ENCODE data around the gene FKBP10. TPM values are rescaled to one million over a fixed set of nuclear protein-coding genes. Genes with fewer than 3 reads are reported as not detected.

Gene FKBP10
- total RNA-seq, 2 experiments from 2014 or later = not detected

DNA sequence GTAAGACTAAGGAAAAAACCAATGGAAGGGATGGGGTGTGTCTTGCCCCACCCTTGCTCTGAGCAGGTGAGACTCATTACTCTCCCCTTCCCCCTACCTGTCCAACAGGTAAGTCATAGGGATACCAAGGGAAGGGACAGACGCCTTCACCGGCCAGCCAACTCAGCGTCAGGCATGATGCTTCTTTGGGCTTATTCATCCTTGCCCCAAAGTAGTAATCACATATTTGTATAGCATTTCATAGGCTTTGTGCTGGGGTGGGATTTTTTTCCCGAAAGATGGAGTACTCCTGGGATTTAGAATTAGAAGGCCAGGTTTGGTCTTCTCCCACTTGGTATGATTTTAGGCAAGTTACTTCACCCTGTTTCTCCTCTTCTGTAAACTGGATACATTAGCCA is 25.8 kb upstream of the FKBP10 start:
- CTCF ChIA-PET = interaction anchor here (0.9 to 3.2 kb wide), 10 partner anchors 9 to 131 kb away, joined by 3 to 14 read pairs (median 4); partner anchors contain the start of gene P3H4
- H3K4me1 Mint-ChIP-seq = peaks cover 22% of the 10 kb centered on the region
- H3K4me3 Mint-ChIP-seq = peak overlapping the region; percentile 44
- no peak overlapping the region for H3K27ac Mint-ChIP-seq
- no peak for DNase-seq
- no peaks in the 10 kb centered on the region for H3K36me3 Mint-ChIP-seq (ENCODE audit: low read depth)
- H3K27me3 Mint-ChIP-seq = peaks cover 42% of the 10 kb centered on the region
- H3K9me3 Mint-ChIP-seq = no peaks in the 10 kb centered on the region
- POLR2A ChIA-PET = interaction anchor here (0.8 to 0.9 kb wide), 2 partner anchors 9 to 98 kb away, joined by 3 to 4 read pairs; partner anchors contain the start of gene EIF1

DNA sequence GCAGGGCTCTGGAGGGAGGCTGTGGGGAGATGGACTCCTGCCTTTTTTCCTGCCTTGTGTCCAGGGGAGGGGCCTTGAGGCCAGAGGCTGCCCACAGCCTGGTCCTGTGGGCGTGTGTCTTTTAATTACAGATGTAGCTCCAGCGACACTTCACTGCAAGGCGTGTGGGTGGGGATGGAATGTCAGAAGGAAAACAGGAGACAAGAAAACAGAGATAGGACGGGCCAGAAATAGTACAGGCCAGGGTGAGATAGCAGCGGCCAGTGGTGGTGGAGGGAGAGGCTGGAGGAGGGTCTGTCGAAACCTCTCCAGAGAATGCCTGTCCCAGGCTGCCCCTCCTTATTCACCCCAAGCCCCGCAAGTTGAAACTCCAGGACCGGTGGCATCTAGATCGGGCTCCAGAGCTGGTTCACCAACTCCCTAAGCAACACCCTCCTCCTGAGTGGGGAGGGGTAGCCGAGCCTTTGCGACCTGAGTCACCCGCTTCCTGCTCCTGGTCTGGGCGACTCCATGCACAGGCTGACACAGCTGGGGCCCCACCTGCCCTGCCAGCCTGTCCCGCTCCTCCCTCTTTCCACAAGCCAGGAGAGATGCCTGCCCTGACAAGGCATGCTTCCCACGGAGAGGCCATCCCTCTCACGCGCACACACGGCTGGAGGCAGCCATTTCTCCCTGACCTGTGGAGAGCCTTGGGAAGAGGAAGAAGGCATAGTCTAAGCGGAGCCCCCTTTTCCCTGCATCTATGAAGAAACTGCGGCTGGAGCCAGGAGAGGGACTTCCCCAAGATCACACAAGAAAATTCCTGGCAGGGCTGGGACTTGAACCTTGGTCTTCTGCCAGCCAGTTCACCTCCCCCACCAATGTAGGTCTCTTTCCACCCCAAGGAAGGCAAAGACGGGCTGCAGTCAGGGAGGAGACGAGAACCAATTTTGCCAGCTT is 19.7 kb upstream of the FKBP10 start:
- ChIA-PET CTCF (no interaction called here), POLR2A (no interaction called here)
- no peak for DNase-seq

DNA sequence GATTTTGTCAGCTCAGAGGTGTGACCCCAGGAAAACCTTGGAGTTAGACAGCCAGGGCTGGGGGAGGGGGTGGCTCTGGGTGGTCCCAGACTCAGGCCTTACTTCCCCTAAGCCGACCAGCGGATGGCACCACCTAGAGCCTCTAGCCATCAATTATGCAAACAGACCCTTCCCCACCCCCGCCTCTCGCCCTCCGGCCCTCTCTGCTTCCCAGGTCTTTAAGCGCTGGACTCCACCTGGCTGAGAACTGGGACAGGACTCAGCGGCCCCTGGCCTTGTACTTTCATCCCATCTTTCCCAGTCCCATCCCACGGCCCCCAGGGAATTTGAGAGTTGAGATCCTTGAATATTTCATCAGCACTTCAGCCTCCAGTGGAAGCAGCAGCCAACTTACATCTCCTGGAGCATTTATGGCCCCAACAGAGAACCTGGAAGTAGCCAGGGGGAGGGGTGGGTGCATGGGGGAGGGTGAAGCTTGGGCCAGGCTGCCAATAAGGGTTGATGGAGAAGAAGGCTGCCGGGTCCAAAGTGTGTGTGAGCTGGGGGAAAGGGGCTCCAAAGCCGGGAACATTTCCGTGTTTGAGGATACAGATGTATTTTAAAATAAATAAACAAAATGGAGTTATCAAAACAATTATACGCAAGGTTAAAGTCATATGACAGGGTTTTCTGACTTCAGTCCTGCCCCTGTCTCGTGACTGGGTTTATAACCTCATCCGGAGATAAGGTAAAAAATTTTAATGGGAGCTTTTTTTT is 18.8 kb upstream of the FKBP10 start:
- H3K27me3 Mint-ChIP-seq = peaks cover 9% of the 10 kb centered on the region
- peaks cover 2% of the 10 kb centered on the region for H3K4me1 Mint-ChIP-seq
- no peaks in the 10 kb centered on the region for H3K9me3 Mint-ChIP-seq
- no peak overlapping the region for H3K4me3 Mint-ChIP-seq
- H3K36me3 Mint-ChIP-seq (ENCODE audit: low read depth) = no peaks in the 10 kb centered on the region
- ChIA-PET POLR2A (no interaction called here), CTCF (interaction anchor here (0.6 to 1.0 kb wide), 2 partner anchors 57 to 64 kb away, joined by 3 read pairs; no protein-coding TSS in a partner anchor)
- no peak overlapping the region for H3K27ac Mint-ChIP-seq
- DNase-seq = no peak

More for the DNA sequence above, 19.7 kb upstream of the FKBP10 start:
- no peak overlapping the region for H3K27ac Mint-ChIP-seq
- H3K4me3 Mint-ChIP-seq = no peak overlapping the region
- peaks cover 12% of the 10 kb centered on the region for H3K27me3 Mint-ChIP-seq
- peaks cover 5% of the 10 kb centered on the region for H3K4me1 Mint-ChIP-seq
- H3K9me3 Mint-ChIP-seq = no peaks in the 10 kb centered on the region
- H3K36me3 Mint-ChIP-seq (ENCODE audit: low read depth) = no peaks in the 10 kb centered on the region

- CTCF ChIA-PET = interaction anchor here (0.6 to 1.0 kb wide), 3 partner anchors 57 to 65 kb away, joined by 3 read pairs; no protein-coding TSS in a partner anchor
These were observed 18.2 kb upstream of the FKBP10 start for GRCh38 chr17:41794540-41794975.

DNA sequence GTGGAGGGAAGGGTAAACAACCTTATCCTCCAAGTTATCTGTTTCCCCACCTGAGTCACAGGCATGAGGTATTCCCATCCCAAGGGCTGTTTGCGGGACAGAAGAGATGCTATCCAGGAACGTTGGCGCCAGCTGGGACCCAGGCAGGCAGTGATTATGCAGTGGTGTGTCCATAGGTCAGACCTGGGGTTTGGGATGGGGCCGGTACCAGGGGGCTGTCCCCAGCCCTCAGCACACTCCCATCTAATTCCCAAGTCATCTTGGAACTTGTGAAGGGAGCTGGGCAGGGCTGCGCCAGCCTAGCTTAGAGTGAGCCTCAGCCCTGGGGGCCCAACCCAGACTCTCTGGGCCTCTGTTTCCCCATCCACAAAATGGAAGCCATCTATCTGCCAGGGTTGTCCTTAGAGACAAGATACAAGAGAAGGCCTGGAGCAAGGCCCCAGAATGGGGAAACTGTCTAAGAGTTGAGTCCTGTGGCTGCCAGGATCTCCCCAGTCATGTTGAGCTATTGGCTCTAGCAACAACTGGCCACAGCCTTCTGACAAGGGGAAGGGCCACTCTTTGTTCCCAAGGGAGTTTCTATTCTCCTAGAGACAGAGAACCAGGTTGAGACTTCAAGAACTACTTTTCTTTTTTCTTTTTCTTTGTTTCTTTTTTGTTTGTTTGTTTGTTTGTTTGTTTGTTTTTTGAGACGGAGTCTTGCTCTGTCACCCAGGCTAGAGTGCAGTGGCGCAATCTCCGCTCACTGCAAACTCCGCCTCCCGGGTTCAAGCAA is 16.5 kb upstream of the FKBP10 start:
- no peak overlapping the region for H3K4me3 Mint-ChIP-seq
- peaks cover 1% of the 10 kb centered on the region for H3K27me3 Mint-ChIP-seq
- POLR2A ChIA-PET = interaction anchor here (0.7 to 1.0 kb wide), 2 partner anchors 10 to 54 kb away, joined by 3 read pairs; partner anchors contain the start of gene JUP
- CTCF ChIA-PET = interaction anchor here (2.4 kb wide), 1 partner anchor 15 kb away, joined by 7 read pairs; the partner anchor contains the start of gene P3H4
- no peaks in the 10 kb centered on the region for H3K9me3 Mint-ChIP-seq
- DNase-seq = no peak
- no peaks in the 10 kb centered on the region for H3K36me3 Mint-ChIP-seq (ENCODE audit: low read depth)
- peaks cover 5% of the 10 kb centered on the region for H3K4me1 Mint-ChIP-seq
- no peak overlapping the region for H3K27ac Mint-ChIP-seq

More at GRCh38 chr17:41794540-41794975, 18.2 kb upstream of the FKBP10 start:
- H3K4me1 Mint-ChIP-seq = peaks cover 2% of the 10 kb centered on the region
- no peak overlapping the region for H3K4me3 Mint-ChIP-seq
- no peaks in the 10 kb centered on the region for H3K9me3 Mint-ChIP-seq
- peaks cover 5% of the 10 kb centered on the region for H3K27me3 Mint-ChIP-seq
- no peak overlapping the region for H3K27ac Mint-ChIP-seq
- DNase-seq = no peak
- H3K36me3 Mint-ChIP-seq (ENCODE audit: low read depth) = no peaks in the 10 kb centered on the region
- POLR2A ChIA-PET = no interaction called here

- DNase-seq = no peak
- Mint-ChIP-seq H3K27ac (no peak overlapping the region), H3K9me3 (no peaks in the 10 kb centered on the region), H3K4me3 (no peak overlapping the region), H3K36me3 (ENCODE audit: low read depth) (no peaks in the 10 kb centered on the region), H3K27me3 (no peaks in the 10 kb centered on the region), H3K4me1 (peaks cover 9% of the 10 kb centered on the region)
- CTCF ChIA-PET = interaction anchor here (1.0 to 2.4 kb wide), 2 partner anchors 11 to 14 kb away, joined by 3 to 7 read pairs; partner anchors contain the start of genes JUP and P3H4
- POLR2A ChIA-PET = no interaction called here
These were observed 15.4 kb upstream of the FKBP10 start for GRCh38 chr17:41797377-41797776.

DNA sequence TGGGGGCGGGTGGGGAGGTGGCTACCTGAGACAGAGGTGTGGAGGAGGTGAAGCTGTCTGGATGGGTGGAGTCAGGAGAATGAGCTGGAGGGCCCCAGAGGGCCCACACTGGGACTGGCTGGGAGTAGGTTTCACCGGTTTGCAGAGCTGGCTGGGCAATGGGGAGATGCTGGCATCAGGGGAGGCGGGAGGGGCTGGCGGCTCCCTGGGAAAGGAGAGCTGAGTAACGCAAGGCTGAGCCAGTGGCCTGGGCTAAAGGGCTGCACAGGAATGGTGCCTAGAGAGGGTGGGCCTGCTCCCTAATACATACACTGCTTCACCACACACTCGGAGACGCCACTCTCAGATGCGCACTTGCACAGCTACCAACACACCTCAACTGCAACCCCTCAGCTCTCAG is 13.4 kb upstream of the FKBP10 start:
- Mint-ChIP-seq H3K27ac (no peak overlapping the region), H3K27me3 (no peaks in the 10 kb centered on the region), H3K36me3 (ENCODE audit: low read depth) (no peaks in the 10 kb centered on the region), H3K9me3 (no peaks in the 10 kb centered on the region), H3K4me1 (peaks cover 7% of the 10 kb centered on the region), H3K4me3 (no peak overlapping the region)
- DNase-seq = no peak
- ChIA-PET CTCF (interaction anchor here (1.0 to 1.4 kb wide), 2 partner anchors 14 to 62 kb away, joined by 3 read pairs; partner anchors contain the start of gene FKBP10), POLR2A (no interaction called here)

- Mint-ChIP-seq H3K36me3 (ENCODE audit: low read depth) (no peaks in the 10 kb centered on the region), H3K4me3 (no peak overlapping the region), H3K9me3 (no peaks in the 10 kb centered on the region), H3K4me1 (peaks cover 7% of the 10 kb centered on the region), H3K27ac (no peak overlapping the region), H3K27me3 (no peaks in the 10 kb centered on the region)
- no peak for DNase-seq
- ChIA-PET CTCF (interaction anchor here (0.6 to 2.9 kb wide), 12 partner anchors 10 to 479 kb away, joined by 3 to 23 read pairs (median 4); partner anchors contain the start of genes JUP and P3H4), POLR2A (interaction anchor here (1.0 kb wide), 1 partner anchor 12 kb away, joined by 3 read pairs; no protein-coding TSS in a partner anchor)
These were observed 12.0 kb upstream of the FKBP10 start for GRCh38 chr17:41800601-41801373.

- H3K4me1 Mint-ChIP-seq = peaks cover 7% of the 10 kb centered on the region
- no peak overlapping the region for H3K4me3 Mint-ChIP-seq
- H3K9me3 Mint-ChIP-seq = no peaks in the 10 kb centered on the region
- no peaks in the 10 kb centered on the region for H3K27me3 Mint-ChIP-seq
- DNase-seq = peak; percentile 76
- no peaks in the 10 kb centered on the region for H3K36me3 Mint-ChIP-seq (ENCODE audit: low read depth)
- CTCF ChIA-PET = interaction anchor here (0.6 to 2.9 kb wide), 19 partner anchors 9 to 1412 kb away, joined by 3 to 23 read pairs (median 4); partner anchors contain the start of genes HAP1, JUP and P3H4
- H3K27ac Mint-ChIP-seq = no peak overlapping the region
- POLR2A ChIA-PET = interaction anchor here (1.0 kb wide), 1 partner anchor 13 kb away, joined by 3 read pairs; no protein-coding TSS in a partner anchor
These were observed 11.2 kb upstream of the FKBP10 start for GRCh38 chr17:41801374-41802271.

DNA sequence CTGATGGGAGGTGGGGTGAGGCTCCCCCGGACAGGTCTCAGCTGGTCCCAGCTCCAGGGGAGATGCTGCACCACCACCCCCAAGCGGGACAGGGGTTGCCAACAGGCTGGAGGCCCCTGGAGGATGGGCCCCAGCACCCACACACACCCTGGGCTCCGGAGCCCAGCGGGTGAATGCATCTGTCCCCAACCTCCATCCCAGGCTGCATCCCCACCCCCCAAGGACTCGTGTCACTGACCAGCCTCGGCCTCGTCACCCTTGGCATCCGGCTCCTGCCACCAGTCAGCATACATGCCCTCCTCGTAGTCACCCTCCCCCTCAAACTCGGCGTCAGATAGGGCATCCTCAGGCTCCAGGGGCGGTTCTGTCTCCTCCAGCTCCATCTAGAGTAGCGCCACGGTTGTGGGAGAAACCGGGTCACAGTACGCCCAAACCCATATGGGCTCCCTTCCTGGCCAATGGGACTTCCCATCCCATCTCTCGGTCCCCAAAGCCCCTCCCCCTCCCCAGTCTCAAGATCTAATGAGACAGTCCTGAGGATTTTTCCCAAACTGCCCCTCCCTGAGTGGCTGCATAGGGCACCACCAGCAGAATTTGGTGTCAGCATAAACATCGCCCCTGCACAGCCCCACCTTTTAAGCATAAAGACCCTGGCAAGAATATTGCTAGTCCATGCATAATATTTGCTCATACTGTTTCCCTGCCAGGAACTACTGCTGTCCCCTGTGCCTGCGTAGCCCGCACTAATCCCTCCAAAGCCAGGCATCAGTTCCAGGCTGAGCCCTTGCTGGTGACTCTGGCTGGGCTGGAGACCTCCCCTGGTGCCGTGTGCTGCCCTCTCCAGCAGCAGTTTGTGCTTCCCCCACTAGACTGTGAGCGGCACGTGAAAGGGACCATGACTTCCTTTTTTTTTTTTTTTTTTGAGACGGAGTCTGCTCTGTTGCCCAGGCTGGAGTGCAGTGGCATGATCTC is 9.5 kb upstream of the FKBP10 start:
- no peak overlapping the region for H3K27ac Mint-ChIP-seq
- H3K27me3 Mint-ChIP-seq = no peaks in the 10 kb centered on the region
- DNase-seq = no peak
- ChIA-PET POLR2A (no interaction called here), CTCF (interaction anchor here (1.3 to 2.9 kb wide), 4 partner anchors 14 to 66 kb away, joined by 3 to 19 read pairs (median 16); partner anchors contain the start of gene JUP)
- H3K4me3 Mint-ChIP-seq = no peak overlapping the region
- peaks cover 7% of the 10 kb centered on the region for H3K4me1 Mint-ChIP-seq
- no peaks in the 10 kb centered on the region for H3K9me3 Mint-ChIP-seq
- H3K36me3 Mint-ChIP-seq (ENCODE audit: low read depth) = no peaks in the 10 kb centered on the region
